ENCODE measurements around the gene GTSE1. TPM values are rescaled to one million over a fixed set of nuclear protein-coding genes. Genes with fewer than 3 reads are reported as not detected.

Gene GTSE1
- total and polyA plus RNA-seq, 5 donors from 2014 or later, result 0.17 to 1.3 (median 0.47) TPM; not detected in 1

GRCh38 chr22:46327691-46328465, 31.2 kb downstream of the GTSE1 start:
- no peaks in the 10 kb centered on the region for H3K4me1 Mint-ChIP-seq
- H3K4me3 ChIP-seq (ENCODE audit: low read depth, low read length), result no peak overlapping the region
- no peaks in the 10 kb centered on the region for H3K9me3 Mint-ChIP-seq
- ATAC-seq (ENCODE audit: low read depth in 2 of 2) (no peak), DNase-seq (no peak)
- no peak overlapping the region for H3K27ac ChIP-seq (ENCODE audit: insufficient read depth, low read length, poor library complexity, severe bottlenecking)
- H3K27me3 Mint-ChIP-seq, result no peaks in the 10 kb centered on the region
- H3K27me3 ChIP-seq (ENCODE audit: control insufficient read depth, insufficient read depth, low read length), result no peaks in the 10 kb centered on the region
- H3K27ac Mint-ChIP-seq, result no peak overlapping the region
- no peaks in the 10 kb centered on the region for H3K4me1 ChIP-seq (ENCODE audit: control insufficient read depth, insufficient read depth, low read length, poor library complexity, severe bottlenecking)
- no peaks in the 10 kb centered on the region for H3K9me3 ChIP-seq (ENCODE audit: control insufficient read depth in 2 of 2, low read length in 2 of 2)
- no peak overlapping the region for H3K4me3 Mint-ChIP-seq
- no peaks in the 10 kb centered on the region for H3K36me3 ChIP-seq (ENCODE audit: control insufficient read depth, insufficient read depth, low read length)
- no peaks in the 10 kb centered on the region for H3K36me3 Mint-ChIP-seq

GRCh38 chr22:46328797-46329196, 32.1 kb downstream of the GTSE1 start:
- no peaks in the 10 kb centered on the region for H3K27me3 ChIP-seq (ENCODE audit: control insufficient read depth, insufficient read depth, low read length)
- ATAC-seq (ENCODE audit: low read depth in 2 of 2), result no peak
- H3K4me1 ChIP-seq (ENCODE audit: control insufficient read depth, insufficient read depth, low read length, poor library complexity, severe bottlenecking), result no peaks in the 10 kb centered on the region
- Mint-ChIP-seq H3K4me3 (no peak overlapping the region), H3K9me3 (no peaks in the 10 kb centered on the region), H3K4me1 (no peaks in the 10 kb centered on the region), H3K27me3 (no peaks in the 10 kb centered on the region), H3K27ac (no peak overlapping the region), H3K36me3 (no peaks in the 10 kb centered on the region)
- DNase-seq, result no peak
- no peak overlapping the region for H3K4me3 ChIP-seq (ENCODE audit: low read depth, low read length)
- H3K36me3 ChIP-seq (ENCODE audit: control insufficient read depth, insufficient read depth, low read length), result no peaks in the 10 kb centered on the region
- H3K27ac ChIP-seq (ENCODE audit: insufficient read depth, low read length, poor library complexity, severe bottlenecking), result no peak overlapping the region
- no peaks in the 10 kb centered on the region for H3K9me3 ChIP-seq (ENCODE audit: control insufficient read depth in 2 of 2, low read length in 2 of 2)

GRCh38 chr22:46329616-46330015, 32.9 kb downstream of the GTSE1 start:
- no peak overlapping the region for H3K27ac ChIP-seq (ENCODE audit: insufficient read depth, low read length, poor library complexity, severe bottlenecking)
- no peaks in the 10 kb centered on the region for H3K36me3 ChIP-seq (ENCODE audit: control insufficient read depth, insufficient read depth, low read length)
- no peaks in the 10 kb centered on the region for H3K9me3 ChIP-seq (ENCODE audit: control insufficient read depth in 2 of 2, low read length in 2 of 2)
- H3K4me1 Mint-ChIP-seq, result peaks cover 0 to 4% (median 0%) of the 10 kb centered on the region in 4 donors
- ATAC-seq (ENCODE audit: low read depth in 2 of 2) (no peak), DNase-seq (no peak)
- peak overlapping the region in 1 of 3 donors; percentile 67 for H3K27ac Mint-ChIP-seq
- H3K27me3 ChIP-seq (ENCODE audit: control insufficient read depth, insufficient read depth, low read length), result no peaks in the 10 kb centered on the region
- no peaks in the 10 kb centered on the region for H3K9me3 Mint-ChIP-seq
- H3K4me3 Mint-ChIP-seq, result no peak overlapping the region
- no peaks in the 10 kb centered on the region for H3K27me3 Mint-ChIP-seq
- no peak overlapping the region for H3K4me3 ChIP-seq (ENCODE audit: low read depth, low read length)
- no peaks in the 10 kb centered on the region for H3K4me1 ChIP-seq (ENCODE audit: control insufficient read depth, insufficient read depth, low read length, poor library complexity, severe bottlenecking)
- H3K36me3 Mint-ChIP-seq, result no peaks in the 10 kb centered on the region

GRCh38 chr22:46330426-46330825, 33.8 kb downstream of the GTSE1 start:
- DNase-seq (no peak), ATAC-seq (ENCODE audit: low read depth in 2 of 2) (no peak)
- H3K9me3 ChIP-seq (ENCODE audit: control insufficient read depth in 2 of 2, low read length in 2 of 2), result no peaks in the 10 kb centered on the region
- no peaks in the 10 kb centered on the region for H3K36me3 Mint-ChIP-seq
- H3K36me3 ChIP-seq (ENCODE audit: control insufficient read depth, insufficient read depth, low read length), result no peaks in the 10 kb centered on the region
- peaks cover 5% of the 10 kb centered on the region for H3K4me1 ChIP-seq (ENCODE audit: control insufficient read depth, insufficient read depth, low read length, poor library complexity, severe bottlenecking)
- H3K9me3 Mint-ChIP-seq, result no peaks in the 10 kb centered on the region
- no peaks in the 10 kb centered on the region for H3K27me3 Mint-ChIP-seq
- peak overlapping the region in 1 of 4 donors; percentile 74 for H3K4me3 Mint-ChIP-seq
- no peak overlapping the region for H3K4me3 ChIP-seq (ENCODE audit: low read depth, low read length)
- H3K27ac ChIP-seq (ENCODE audit: insufficient read depth, low read length, poor library complexity, severe bottlenecking), result no peak overlapping the region
- H3K4me1 Mint-ChIP-seq, result peaks cover 0 to 8% (median 0%) of the 10 kb centered on the region in 4 donors
- H3K27ac Mint-ChIP-seq, result peak overlapping the region in 2 of 3 donors; percentile 12 to 42
- no peaks in the 10 kb centered on the region for H3K27me3 ChIP-seq (ENCODE audit: control insufficient read depth, insufficient read depth, low read length)

- H3K4me3 ChIP-seq (ENCODE audit: low read depth, low read length), result no peak overlapping the region
- Mint-ChIP-seq H3K9me3 (no peaks in the 10 kb centered on the region), H3K36me3 (peaks cover 3% of the 10 kb centered on the region), H3K27ac (no peak overlapping the region), H3K4me1 (peaks cover 0 to 13% (median 4%) of the 10 kb centered on the region in 4 donors), H3K27me3 (no peaks in the 10 kb centered on the region), H3K4me3 (no peak overlapping the region)
- no peak overlapping the region for H3K27ac ChIP-seq (ENCODE audit: insufficient read depth, low read length, poor library complexity, severe bottlenecking)
- peaks cover 7% of the 10 kb centered on the region for H3K4me1 ChIP-seq (ENCODE audit: control insufficient read depth, insufficient read depth, low read length, poor library complexity, severe bottlenecking)
- H3K9me3 ChIP-seq (ENCODE audit: control insufficient read depth in 2 of 2, low read length in 2 of 2), result no peaks in the 10 kb centered on the region
- no peaks in the 10 kb centered on the region for H3K27me3 ChIP-seq (ENCODE audit: control insufficient read depth, insufficient read depth, low read length)
- ATAC-seq (ENCODE audit: low read depth in 2 of 2), result no peak
- no peaks in the 10 kb centered on the region for H3K36me3 ChIP-seq (ENCODE audit: control insufficient read depth, insufficient read depth, low read length)
- no peak for DNase-seq
Observed at GRCh38 chr22:46331496-46331895, 34.8 kb downstream of the GTSE1 start.

- peaks cover 30% of the 10 kb centered on the region for H3K36me3 Mint-ChIP-seq
- Histone ChIP-seq H3K27me3 (ENCODE audit: control insufficient read depth, insufficient read depth, low read length) (no peaks in the 10 kb centered on the region), H3K4me3 (ENCODE audit: low read depth, low read length) (peak within 1 kb of the TSS; percentile 87), H3K36me3 (ENCODE audit: control insufficient read depth, insufficient read depth, low read length) (peaks cover 26% of the 10 kb centered on the region), H3K27ac (ENCODE audit: insufficient read depth, low read length, poor library complexity, severe bottlenecking) (peak within 1 kb of the TSS; percentile 73), H3K9me3 (ENCODE audit: control insufficient read depth in 2 of 2, low read length in 2 of 2) (no peaks in the 10 kb centered on the region), H3K4me1 (ENCODE audit: control insufficient read depth, insufficient read depth, low read length, poor library complexity, severe bottlenecking) (peaks cover 17% of the 10 kb centered on the region)
- no peaks in the 10 kb centered on the region for H3K9me3 Mint-ChIP-seq
- peaks cover 5 to 46% (median 27%) of the 10 kb centered on the region in 4 donors for H3K4me1 Mint-ChIP-seq
- H3K27ac Mint-ChIP-seq, result peak within 1 kb of the TSS; percentile 92 to 96 (median 93)
- H3K4me3 Mint-ChIP-seq, result peak within 1 kb of the TSS; percentile 88 to 99 (median 96)
- ATAC-seq (ENCODE audit: low read depth in 2 of 2) (peak; percentile 81 to 84), DNase-seq (peak; percentile 64 to 91 (median 70))
- H3K27me3 Mint-ChIP-seq, result no peaks in the 10 kb centered on the region
Observed at GRCh38 chr22:46335201-46336118, 38.8 kb downstream of the GTSE1 start, which contains the start of gene TRMU. Gene TRMU, plus strand, starts transcription at chr22:46335714. Its CDS starts 51 bp downstream, at chr22:46335765.

- Mint-ChIP-seq H3K27ac (peak overlapping the region; percentile 92 to 96 (median 93)), H3K36me3 (peaks cover 35% of the 10 kb centered on the region), H3K27me3 (no peaks in the 10 kb centered on the region), H3K4me3 (peak overlapping the region; percentile 88 to 99 (median 96)), H3K9me3 (no peaks in the 10 kb centered on the region), H3K4me1 (peaks cover 5 to 51% (median 29%) of the 10 kb centered on the region in 4 donors)
- Histone ChIP-seq H3K27ac (ENCODE audit: insufficient read depth, low read length, poor library complexity, severe bottlenecking) (peak overlapping the region; percentile 73), H3K27me3 (ENCODE audit: control insufficient read depth, insufficient read depth, low read length) (no peaks in the 10 kb centered on the region), H3K4me1 (ENCODE audit: control insufficient read depth, insufficient read depth, low read length, poor library complexity, severe bottlenecking) (peaks cover 17% of the 10 kb centered on the region), H3K36me3 (ENCODE audit: control insufficient read depth, insufficient read depth, low read length) (peaks cover 34% of the 10 kb centered on the region), H3K9me3 (ENCODE audit: control insufficient read depth in 2 of 2, low read length in 2 of 2) (no peaks in the 10 kb centered on the region), H3K4me3 (ENCODE audit: low read depth, low read length) (peak overlapping the region; percentile 87)
- peak in 1 of 3 donors; percentile 38 for DNase-seq
- no peak for ATAC-seq (ENCODE audit: low read depth in 2 of 2)
Observed at GRCh38 chr22:46336119-46337078, 39.7 kb downstream of the GTSE1 start.
